Amniotic epithelial cell (primary cell): ENCODE results near the gene TGM2.

Experiments used
- DNase-seq: peaks from one replicate; pipeline ENCODE4 v3.0.0-alpha.2; 2010; ENCODE audit warnings: low read depth

TGM2 gene

GRCh38 chr20:38177201-38177600 lies 12.1 kb upstream of the TGM2 start:
- DNase-seq = no peak

GRCh38 chr20:38175304-38176180 lies 10.5 kb upstream of the TGM2 start:
- DNase-seq = no peak

- DNase-seq = peak; percentile 94
Observed at GRCh38 chr20:38173237-38174156, 8.4 kb upstream of the TGM2 start.

- peak; percentile 63 for DNase-seq
Observed at GRCh38 chr20:38172408-38172807, 7.3 kb upstream of the TGM2 start.

GRCh38 chr20:38171675-38172043 lies 6.6 kb upstream of the TGM2 start:
- no peak for DNase-seq

GRCh38 chr20:38170826-38171674 lies 6.0 kb upstream of the TGM2 start:
- DNase-seq = no peak

GRCh38 chr20:38170219-38170825 lies 5.3 kb upstream of the TGM2 start:
- no peak for DNase-seq

- no peak for DNase-seq
Observed at GRCh38 chr20:38169636-38170193, 4.6 kb upstream of the TGM2 start.

GRCh38 chr20:38168791-38169589 lies 3.9 kb upstream of the TGM2 start:
- no peak for DNase-seq

- DNase-seq = peak; percentile 94
Observed at GRCh38 chr20:38167851-38168760, 3.0 kb upstream of the TGM2 start.

- no peak for DNase-seq
Observed at GRCh38 chr20:38167328-38167850, 2.3 kb upstream of the TGM2 start.

- peak; percentile 50 for DNase-seq
Observed at GRCh38 chr20:38166703-38167233, 1.7 kb upstream of the TGM2 start.

- no peak for DNase-seq
Observed at GRCh38 chr20:38165966-38166702, 1.1 kb upstream of the TGM2 start.

- no peak for DNase-seq
Observed at GRCh38 chr20:38164624-38165088, 414 bp downstream of the TGM2 start.

- no peak for DNase-seq
Observed at GRCh38 chr20:38164069-38164468, 1.0 kb downstream of the TGM2 start.

GRCh38 chr20:38162878-38163875 lies 1.9 kb downstream of the TGM2 start:
- DNase-seq = no peak

- no peak for DNase-seq
Observed at GRCh38 chr20:38162149-38162548, 2.9 kb downstream of the TGM2 start.
